Activated gamma-delta T cell treated with anti-CD3 and anti-CD28 coated beads, Interleukin-2, amount 50 U/mL, for 16 hours (primary cell): ENCODE measurements around the gene METAP1D.

ENCODE experiments used
- DNase-seq: peaks from one replicate; pipeline ENCODE4 v3.0.0-alpha.2; 2020; ENCODE audit warnings: low read depth

Gene METAP1D

GRCh38 chr2:172091761-172092566 lies 92.2 kb downstream of the METAP1D start:
- no peak for DNase-seq

- DNase-seq = no peak
Observed at GRCh38 chr2:172092716-172093415, 93.1 kb downstream of the METAP1D start.

GRCh38 chr2:172093416-172094293 lies 93.9 kb downstream of the METAP1D start:
- DNase-seq = no peak

- DNase-seq = no peak
Observed at GRCh38 chr2:172094294-172095145, 94.8 kb downstream of the METAP1D start.

GRCh38 chr2:172095146-172095904 lies 95.6 kb downstream of the METAP1D start:
- DNase-seq = peak; percentile 55

GRCh38 chr2:172095905-172096625 lies 96.3 kb downstream of the METAP1D start:
- no peak for DNase-seq

- DNase-seq = no peak
Observed at GRCh38 chr2:172096626-172097547, 97.1 kb downstream of the METAP1D start.

GRCh38 chr2:172097557-172098131 lies 97.9 kb downstream of the METAP1D start:
- DNase-seq = no peak

GRCh38 chr2:172098287-172098649 lies 98.5 kb downstream of the METAP1D start:
- no peak for DNase-seq

GRCh38 chr2:172098650-172099471 lies 99.1 kb downstream of the METAP1D start:
- DNase-seq = no peak

GRCh38 chr2:172099472-172100079 lies 99.8 kb downstream of the METAP1D start:
- DNase-seq = no peak

GRCh38 chr2:172100080-172100934 lies 100.6 kb downstream of the METAP1D start:
- no peak for DNase-seq

- no peak for DNase-seq
Observed at GRCh38 chr2:172100935-172101820, 101.4 kb downstream of the METAP1D start.

GRCh38 chr2:172101821-172102390 lies 102.2 kb downstream of the METAP1D start:
- DNase-seq = no peak
